Fibroblast of skin of left biceps (primary cell): Measurements from ENCODE around the gene CPSF6.
"Not testable (repeated sequence)": the region's sequence is repeated elsewhere in the genome, so short reads cannot be mapped to it uniquely, and the experiment has no call there.

Experiments
- DNase-seq, 2 experiments: peaks; one replicate each; pipeline ENCODE4 v3.0.0-alpha.2; 2013; ENCODE audit warnings: low read depth in 2 of 2

The CPSF6 gene

GRCh38 chr12:69258655-69259054 is 19.3 kb downstream of the CPSF6 start:
- DNase-seq, result no peak

GRCh38 chr12:69262264-69262974 is 23.1 kb downstream of the CPSF6 start:
- no peak for DNase-seq

- DNase-seq, result no peak
These were observed 25.8 kb downstream of the CPSF6 start for GRCh38 chr12:69265205-69265604.

- not testable (repeated sequence) for DNase-seq
These were observed 26.3 kb downstream of the CPSF6 start for GRCh38 chr12:69265633-69266032.

DNA sequence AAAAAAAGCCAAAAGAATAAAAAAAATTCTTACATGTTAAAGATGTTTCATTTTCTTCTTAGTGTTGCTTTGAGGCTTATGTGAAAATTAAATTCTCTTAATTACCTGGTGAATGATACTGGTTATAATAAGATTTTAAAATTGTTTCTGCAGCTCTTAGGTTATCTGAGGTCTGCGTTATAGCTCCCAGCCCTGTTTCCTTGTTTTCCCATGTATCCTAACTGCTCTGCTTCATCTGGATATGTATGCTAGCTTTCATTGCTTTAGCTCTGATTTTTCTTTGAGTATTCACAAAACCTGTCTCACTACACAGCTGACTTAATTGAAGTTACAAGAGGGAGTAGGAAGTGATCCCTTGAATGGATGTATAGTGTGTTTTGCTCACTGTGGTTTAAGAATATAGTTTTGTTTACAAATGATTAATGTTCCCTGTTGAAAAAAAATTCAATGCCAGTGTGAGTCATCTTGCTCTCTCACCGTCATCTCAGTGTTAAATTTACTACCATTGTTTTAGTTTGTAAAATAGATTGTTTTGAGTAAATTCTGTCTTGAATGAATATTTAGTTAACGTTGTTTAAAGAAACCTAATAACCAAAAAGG is 26.8 kb downstream of the CPSF6 start:
- DNase-seq, result peak in 1 of 2 experiments; percentile 2

- no peak for DNase-seq
These were observed 30.4 kb downstream of the CPSF6 start for GRCh38 chr12:69269736-69270135.

- DNase-seq, result no peak
These were observed 33.1 kb downstream of the CPSF6 start for GRCh38 chr12:69272511-69272910.

- peak in 1 of 2 experiments; percentile 19 for DNase-seq
These were observed 35.5 kb downstream of the CPSF6 start for GRCh38 chr12:69274861-69275260.

DNA sequence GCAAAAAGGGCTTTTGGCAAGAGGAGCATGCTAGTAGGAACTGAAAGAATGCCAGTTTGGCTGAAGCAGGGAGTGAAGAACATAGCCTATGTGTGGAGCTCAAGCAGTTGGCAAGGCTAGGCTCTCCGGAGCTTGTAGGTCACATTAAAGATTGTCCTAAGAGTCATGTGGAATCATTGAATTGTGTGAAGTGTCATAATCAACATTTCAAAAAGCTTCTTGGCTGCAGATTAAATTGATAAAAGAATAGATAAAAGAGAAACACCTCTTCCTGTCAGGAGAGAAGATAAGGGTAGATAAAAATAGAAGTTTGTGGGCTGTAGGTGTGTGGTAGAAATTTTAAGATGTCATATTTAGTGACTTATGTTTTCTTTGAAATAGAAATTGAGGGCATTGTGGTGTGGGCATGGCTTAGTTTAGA is 36.1 kb downstream of the CPSF6 start:
- DNase-seq, result no peak

GRCh38 chr12:69278814-69279782 is 39.7 kb downstream of the CPSF6 start:
- DNase-seq, result no peak

DNA sequence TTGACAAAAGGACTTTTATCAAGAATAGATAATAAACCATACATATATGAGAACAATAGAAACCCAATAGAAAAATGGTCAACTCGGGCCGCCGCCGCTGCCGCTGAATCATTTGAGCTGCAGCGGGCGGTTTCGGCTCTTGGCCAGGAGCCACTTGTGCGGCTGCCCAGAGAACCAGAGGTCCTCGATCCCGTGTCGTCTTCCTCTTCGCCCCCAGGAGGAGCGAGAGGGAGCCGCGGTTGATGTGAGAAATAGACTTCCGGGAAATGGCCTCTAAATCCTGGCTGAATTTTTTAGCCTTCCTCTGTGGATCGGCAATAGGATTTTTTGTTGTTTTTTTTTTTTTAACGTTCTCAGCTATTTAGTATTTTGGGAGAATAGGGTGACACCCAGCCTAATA is 44.8 kb downstream of the CPSF6 start:
- peak; percentile 12 to 27 for DNase-seq

DNA sequence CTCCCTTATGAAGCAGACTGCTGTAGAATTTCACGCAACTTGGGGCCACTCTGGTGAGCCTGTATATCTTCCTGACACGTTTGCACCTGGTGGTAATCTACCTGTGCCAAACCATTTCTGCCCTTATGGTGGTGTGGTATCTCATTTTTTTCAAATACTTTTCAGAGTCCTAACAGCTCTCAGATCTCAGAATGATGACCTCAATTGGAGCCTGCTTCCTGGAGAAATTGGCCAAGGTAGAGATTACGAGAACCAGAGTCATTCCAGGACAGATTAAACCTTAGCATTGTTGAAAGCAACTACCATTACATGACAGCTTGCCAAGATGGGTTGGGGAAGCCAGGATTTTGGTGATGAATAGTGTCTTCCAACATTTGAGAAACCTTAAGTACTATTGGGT is 48.2 kb downstream of the CPSF6 start:
- DNase-seq, result no peak

DNA sequence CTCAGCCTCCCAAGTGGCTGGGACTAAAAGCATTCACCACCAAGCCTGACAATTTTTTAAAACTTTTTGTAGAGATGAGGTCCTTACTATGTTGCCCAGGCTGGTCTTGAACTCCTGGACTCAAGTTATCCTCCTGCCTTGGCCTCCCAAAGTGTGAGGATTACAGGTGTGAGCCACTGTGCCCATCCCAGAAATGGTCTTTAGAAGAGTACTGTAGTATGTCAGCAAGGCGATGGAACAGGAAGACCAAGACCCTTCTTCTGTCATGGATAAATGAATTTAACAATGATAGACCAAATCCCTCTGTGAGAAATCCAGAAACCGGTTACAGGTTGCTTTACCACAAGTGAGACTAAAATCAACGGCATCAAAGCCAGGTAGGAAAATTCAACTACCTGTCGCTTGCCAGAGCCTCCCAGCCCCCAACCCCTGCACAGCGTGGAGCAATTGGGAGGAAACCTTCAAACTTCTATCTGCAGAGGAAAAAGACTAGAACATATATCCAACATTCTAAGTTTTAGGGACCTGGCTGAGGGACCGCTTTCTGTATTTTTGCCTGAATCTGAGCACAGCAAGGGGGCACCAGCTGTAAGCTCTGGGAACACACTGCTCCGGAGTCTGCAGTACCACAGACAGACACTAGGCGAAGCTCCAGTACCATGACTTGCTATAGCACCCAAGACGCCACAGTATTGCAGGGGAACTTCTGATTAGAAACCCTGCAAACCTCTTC is 51.3 kb downstream of the CPSF6 start:
- DNase-seq, result peak; percentile 24 to 25

DNA sequence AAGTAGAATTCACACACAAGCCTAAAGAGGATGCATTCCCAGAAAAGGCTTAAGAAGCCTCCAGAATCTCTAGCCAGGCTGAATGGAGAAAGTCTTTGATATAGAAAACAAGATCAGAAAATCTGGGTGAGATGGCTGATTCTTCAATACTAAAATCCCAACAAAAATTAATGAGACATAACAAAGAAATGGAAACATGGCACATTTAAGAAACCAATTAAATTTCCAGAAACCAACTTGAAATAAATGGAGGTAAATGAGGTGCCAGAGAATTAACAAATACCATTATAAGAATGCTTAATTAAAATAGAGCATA is 51.9 kb downstream of the CPSF6 start:
- no peak for DNase-seq

GRCh38 chr12:69298133-69298532 is 58.8 kb downstream of the CPSF6 start:
- no peak for DNase-seq

DNA sequence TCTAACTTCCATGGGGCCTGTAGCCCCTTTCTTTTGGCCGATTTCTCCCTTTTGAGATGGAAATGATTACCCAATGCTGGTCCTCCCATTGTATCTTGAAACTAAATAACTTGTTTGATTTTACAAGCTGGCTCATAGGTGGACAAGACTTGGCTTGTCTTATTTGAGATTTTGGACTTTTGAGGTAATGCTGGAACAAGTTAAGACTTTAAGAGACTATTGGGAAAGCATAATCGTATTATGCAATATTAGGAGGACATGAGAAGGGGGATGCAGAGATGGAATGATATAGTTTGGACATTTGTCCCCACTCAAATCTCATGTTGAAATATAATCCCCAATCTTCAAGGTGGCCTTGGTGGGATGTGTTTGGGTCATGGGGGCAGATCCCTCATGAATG is 59.6 kb downstream of the CPSF6 start:
- no peak for DNase-seq

DNA sequence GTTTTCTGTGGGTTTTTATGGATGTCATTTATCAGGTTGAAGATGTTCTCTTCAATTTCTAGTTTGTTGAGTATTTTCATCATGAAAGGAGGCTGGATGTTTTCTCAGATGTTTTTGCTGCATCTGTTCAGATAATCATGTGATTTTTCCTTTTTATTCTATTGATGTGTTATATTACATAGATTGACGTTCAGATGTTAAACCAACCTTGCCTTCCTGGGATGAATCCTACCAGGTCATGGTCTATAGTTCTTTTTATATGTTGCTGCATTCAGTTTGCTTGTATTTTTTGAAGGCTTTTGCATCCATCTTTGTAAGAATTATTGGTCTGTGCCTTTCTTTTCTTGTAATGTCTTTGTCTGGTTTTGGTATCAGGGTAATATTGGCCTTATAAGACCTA is 64.9 kb downstream of the CPSF6 start:
- no peak for DNase-seq

DNA sequence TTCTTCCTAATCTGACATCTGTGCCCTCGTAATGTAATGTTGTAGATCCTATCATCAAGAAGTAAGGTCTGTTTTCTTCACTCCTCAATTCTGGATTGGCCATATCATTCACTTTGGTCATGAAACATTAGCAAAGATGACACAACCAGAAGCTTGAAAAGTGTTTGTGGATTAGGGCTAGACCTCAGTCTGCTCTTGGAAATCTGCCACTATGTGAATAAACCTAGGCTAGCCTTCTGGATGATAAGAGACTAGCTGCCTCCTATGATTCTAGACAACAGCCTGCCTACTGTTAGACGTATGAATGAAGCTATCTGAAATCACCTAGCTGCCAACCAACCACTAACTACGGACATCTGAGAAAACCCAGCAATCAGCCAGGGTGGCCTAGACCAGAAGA is 70.1 kb downstream of the CPSF6 start:
- no peak for DNase-seq

DNA sequence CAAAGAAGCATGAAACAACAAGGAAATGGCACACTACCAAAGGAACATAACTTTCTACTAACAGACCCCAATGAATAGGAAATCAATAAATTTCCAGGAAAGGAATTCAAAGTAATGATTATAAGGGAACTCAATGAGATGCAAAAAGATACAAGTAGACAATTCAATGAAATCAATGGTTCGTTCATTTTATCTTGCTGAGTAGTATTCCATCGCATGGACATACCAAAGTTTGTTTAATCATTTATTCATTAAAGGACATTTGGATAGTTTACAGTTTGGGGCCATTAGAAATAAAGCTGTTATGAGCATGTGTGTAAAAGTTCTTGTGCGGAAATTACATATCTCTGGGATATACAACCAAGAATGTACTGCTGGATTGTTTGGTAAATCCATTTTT is 73.8 kb downstream of the CPSF6 start:
- no peak for DNase-seq

GRCh38 chr12:69316784-69317183 is 77.4 kb downstream of the CPSF6 start:
- not testable (repeated sequence) for DNase-seq

GRCh38 chr12:69317233-69317632 is 77.9 kb downstream of the CPSF6 start:
- DNase-seq, result not testable (repeated sequence)

DNA sequence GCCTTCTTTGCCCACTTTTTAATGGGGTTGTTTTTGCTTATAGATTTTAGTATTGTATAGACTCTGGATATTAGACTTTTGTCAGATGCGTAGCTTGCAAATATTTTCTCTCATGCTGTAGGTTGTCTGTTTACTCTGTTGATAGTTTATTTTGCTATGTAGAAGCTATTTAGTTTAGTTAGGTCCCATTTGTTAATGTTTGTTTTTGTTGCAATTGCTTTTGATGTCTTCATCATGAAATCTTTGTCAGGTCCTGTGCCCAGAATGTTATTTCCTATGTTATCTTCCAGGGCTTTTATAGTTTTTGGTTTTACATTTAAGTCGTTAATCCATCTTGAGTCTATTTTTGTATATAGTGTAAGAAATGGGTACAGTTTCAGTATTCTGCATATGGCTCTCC is 78.9 kb downstream of the CPSF6 start:
- no peak for DNase-seq
